ACC112 (cell line): ENCODE results near the gene PPEF2.

ENCODE experiments used
- H2AFZ ChIP-seq: fragments of 200-600 bp; sonication (generic); one replicate; pipeline ENCODE4 v1.6.0; 2017; ENCODE audit warnings: antibody characterized with exemption, low read length; ENCODE audit not compliant: unreplicated experiment
- H3K27ac ChIP-seq: fragments of 200-600 bp; sonication (generic); 2 replicates; pipeline ENCODE4 v1.5.1; 2014; ENCODE audit warnings: low read depth, mild to moderate bottlenecking, antibody characterized with exemption, low read length, moderate library complexity
- H3K27me3 ChIP-seq: fragments of 200-600 bp; sonication (generic); 2 replicates; pipeline ENCODE4 v1.6.1; 2014; ENCODE audit warnings: mild to moderate bottlenecking, antibody characterized with exemption, low read length, moderate library complexity, mixed read lengths; ENCODE audit not compliant: insufficient read depth
- H3K36me3 ChIP-seq: fragments of 200-600 bp; sonication (generic); 2 replicates; pipeline ENCODE4 v1.6.1; 2016; ENCODE audit warnings: mild to moderate bottlenecking, antibody characterized with exemption, low read length, moderate library complexity, mixed read lengths; ENCODE audit not compliant: insufficient read depth
- H3K4me1 ChIP-seq: fragments of 200-600 bp; sonication (generic); one replicate; pipeline ENCODE4 v1.6.1; 2016; ENCODE audit warnings: low read length, mixed read lengths; ENCODE audit not compliant: insufficient read depth, unreplicated experiment, control insufficient read depth
- H3K4me3 ChIP-seq: fragments of 200-600 bp; sonication (generic); 2 replicates; pipeline ENCODE4 v1.5.1; 2014; ENCODE audit warnings: mild to moderate bottlenecking, low read depth, low read length
- H3K79me2 ChIP-seq: fragments of 200-600 bp; sonication (generic); one replicate; pipeline ENCODE4 v1.6.0; 2016; ENCODE audit warnings: low read length; ENCODE audit not compliant: control insufficient read depth, unreplicated experiment, insufficient read depth

PPEF2 gene

GRCh38 chr4:75898536-75898935 lies 3.7 kb downstream of the PPEF2 start:
- no peaks in the 10 kb centered on the region for H3K36me3 ChIP-seq
- no peaks in the 10 kb centered on the region for H3K4me1 ChIP-seq
- no peak overlapping the region for H3K4me3 ChIP-seq
- no peak overlapping the region for H3K27ac ChIP-seq
- no peak overlapping the region for H2AFZ ChIP-seq
- H3K27me3 ChIP-seq, result no peaks in the 10 kb centered on the region; the same call in 1 of the 2 replicates
- H3K79me2 ChIP-seq, result no peaks in the 10 kb centered on the region

GRCh38 chr4:75895744-75896314 lies 6.4 kb downstream of the PPEF2 start:
- H3K36me3 ChIP-seq, result no peaks in the 10 kb centered on the region
- H3K27me3 ChIP-seq, result peaks cover 4% of the 10 kb centered on the region; the same call in 1 of the 2 replicates
- H3K79me2 ChIP-seq, result no peaks in the 10 kb centered on the region
- H2AFZ ChIP-seq, result no peak overlapping the region
- no peaks in the 10 kb centered on the region for H3K4me1 ChIP-seq
- H3K27ac ChIP-seq, result no peak overlapping the region
- no peak overlapping the region for H3K4me3 ChIP-seq

GRCh38 chr4:75892508-75892907 lies 9.7 kb downstream of the PPEF2 start:
- Histone ChIP-seq H3K27me3 (peaks cover 34% of the 10 kb centered on the region), H3K36me3 (no peaks in the 10 kb centered on the region), H2AFZ (no peak overlapping the region), H3K27ac (no peak overlapping the region), H3K4me3 (no peak overlapping the region), H3K79me2 (no peaks in the 10 kb centered on the region), H3K4me1 (no peaks in the 10 kb centered on the region)

GRCh38 chr4:75891611-75892010 lies 10.6 kb downstream of the PPEF2 start:
- Histone ChIP-seq H3K27me3 (peaks cover 35% of the 10 kb centered on the region), H3K4me1 (no peaks in the 10 kb centered on the region), H2AFZ (no peak overlapping the region), H3K27ac (no peak overlapping the region), H3K4me3 (no peak overlapping the region), H3K79me2 (no peaks in the 10 kb centered on the region), H3K36me3 (no peaks in the 10 kb centered on the region)

GRCh38 chr4:75889537-75890199 lies 12.6 kb downstream of the PPEF2 start:
- no peaks in the 10 kb centered on the region for H3K36me3 ChIP-seq
- no peak overlapping the region for H3K4me3 ChIP-seq
- no peak overlapping the region for H2AFZ ChIP-seq
- no peaks in the 10 kb centered on the region for H3K4me1 ChIP-seq
- no peaks in the 10 kb centered on the region for H3K79me2 ChIP-seq
- H3K27me3 ChIP-seq, result peaks cover 35% of the 10 kb centered on the region
- no peak overlapping the region for H3K27ac ChIP-seq

GRCh38 chr4:75886104-75886503 lies 16.1 kb downstream of the PPEF2 start:
- Histone ChIP-seq H2AFZ (no peak overlapping the region), H3K79me2 (no peaks in the 10 kb centered on the region), H3K27me3 (peaks cover 31% of the 10 kb centered on the region), H3K27ac (no peak overlapping the region), H3K4me1 (no peaks in the 10 kb centered on the region), H3K36me3 (no peaks in the 10 kb centered on the region), H3K4me3 (no peak overlapping the region)

GRCh38 chr4:75881476-75881875 lies 20.8 kb downstream of the PPEF2 start:
- no peaks in the 10 kb centered on the region for H3K36me3 ChIP-seq
- H3K4me1 ChIP-seq, result no peaks in the 10 kb centered on the region
- H2AFZ ChIP-seq, result no peak overlapping the region
- H3K27ac ChIP-seq, result no peak overlapping the region
- H3K4me3 ChIP-seq, result no peak overlapping the region
- peaks cover 9% of the 10 kb centered on the region for H3K27me3 ChIP-seq
- no peaks in the 10 kb centered on the region for H3K79me2 ChIP-seq

GRCh38 chr4:75880278-75880677 lies 22.0 kb downstream of the PPEF2 start:
- Histone ChIP-seq H3K27me3 (peaks cover 19% of the 10 kb centered on the region), H3K79me2 (no peaks in the 10 kb centered on the region), H3K27ac (no peak overlapping the region), H3K4me1 (no peaks in the 10 kb centered on the region), H2AFZ (no peak overlapping the region), H3K36me3 (no peaks in the 10 kb centered on the region), H3K4me3 (no peak overlapping the region)

GRCh38 chr4:75878246-75878756 lies 24.0 kb downstream of the PPEF2 start:
- Histone ChIP-seq H3K79me2 (no peaks in the 10 kb centered on the region), H3K4me3 (no peak overlapping the region), H2AFZ (no peak overlapping the region), H3K27ac (no peak overlapping the region), H3K36me3 (no peaks in the 10 kb centered on the region), H3K27me3 (peaks cover 19% of the 10 kb centered on the region), H3K4me1 (no peaks in the 10 kb centered on the region)

GRCh38 chr4:75876218-75876617 lies 26.0 kb downstream of the PPEF2 start:
- Histone ChIP-seq H3K27ac (no peak overlapping the region), H3K4me1 (no peaks in the 10 kb centered on the region), H3K36me3 (no peaks in the 10 kb centered on the region), H2AFZ (no peak overlapping the region), H3K79me2 (no peaks in the 10 kb centered on the region), H3K27me3 (peaks cover 19% of the 10 kb centered on the region), H3K4me3 (no peak overlapping the region)

GRCh38 chr4:75869100-75869499 lies 33.2 kb downstream of the PPEF2 start:
- no peaks in the 10 kb centered on the region for H3K79me2 ChIP-seq
- H3K4me3 ChIP-seq, result no peak overlapping the region
- H3K36me3 ChIP-seq, result no peaks in the 10 kb centered on the region
- H3K27ac ChIP-seq, result no peak overlapping the region
- H3K4me1 ChIP-seq, result no peaks in the 10 kb centered on the region
- H2AFZ ChIP-seq, result no peak overlapping the region
- 0 out of 2 replicates have a peak, but pooled peaks cover 4% of the 10 kb centered on the region for H3K27me3 ChIP-seq
